ENCODE measurements around the gene PODXL.

Gene PODXL

GRCh38 chr7:131563918-131564317 is 7.5 kb upstream of the PODXL start:
- FAIRE-seq = no peak

GRCh38 chr7:131562941-131563340 is 6.5 kb upstream of the PODXL start:
- FAIRE-seq = no peak

- no peak for FAIRE-seq
Measured at GRCh38 chr7:131560061-131560460, 3.6 kb upstream of the PODXL start.

GRCh38 chr7:131557652-131558385 is 1.4 kb upstream of the PODXL start:
- no peak for FAIRE-seq

- no peak for FAIRE-seq
Measured at GRCh38 chr7:131556909-131557651, 652 bp upstream of the PODXL start.

- FAIRE-seq = no peak
Measured at GRCh38 chr7:131555552-131556052, 826 bp downstream of the PODXL start.

GRCh38 chr7:131554880-131555516 is 1.4 kb downstream of the PODXL start:
- FAIRE-seq = no peak

- no peak for FAIRE-seq
Measured at GRCh38 chr7:131553931-131554330, 2.5 kb downstream of the PODXL start.

GRCh38 chr7:131552053-131552452 is 4.4 kb downstream of the PODXL start:
- no peak for FAIRE-seq

GRCh38 chr7:131550846-131551245 is 5.6 kb downstream of the PODXL start:
- no peak for FAIRE-seq

GRCh38 chr7:131548371-131548770 is 8.1 kb downstream of the PODXL start:
- no peak for FAIRE-seq

GRCh38 chr7:131547589-131547988 is 8.8 kb downstream of the PODXL start:
- FAIRE-seq = no peak

- FAIRE-seq = no peak
Measured at GRCh38 chr7:131546583-131547141, 9.8 kb downstream of the PODXL start.

- no peak for FAIRE-seq
Measured at GRCh38 chr7:131546126-131546525, 10.3 kb downstream of the PODXL start.

GRCh38 chr7:131544449-131545301 is 11.8 kb downstream of the PODXL start:
- no peak for FAIRE-seq

- no peak for FAIRE-seq
Measured at GRCh38 chr7:131544021-131544420, 12.4 kb downstream of the PODXL start.

- no peak for FAIRE-seq
Measured at GRCh38 chr7:131543298-131543697, 13.1 kb downstream of the PODXL start.

- FAIRE-seq = no peak
Measured at GRCh38 chr7:131540491-131541162, 15.8 kb downstream of the PODXL start.

- no peak for FAIRE-seq
Measured at GRCh38 chr7:131538813-131539179, 17.6 kb downstream of the PODXL start.

- no peak for FAIRE-seq
Measured at GRCh38 chr7:131538071-131538812, 18.2 kb downstream of the PODXL start.

GRCh38 chr7:131537571-131537978 is 18.9 kb downstream of the PODXL start:
- no peak for FAIRE-seq
